Measurements from ENCODE around the gene KCNQ2.

The KCNQ2 gene

DNA sequence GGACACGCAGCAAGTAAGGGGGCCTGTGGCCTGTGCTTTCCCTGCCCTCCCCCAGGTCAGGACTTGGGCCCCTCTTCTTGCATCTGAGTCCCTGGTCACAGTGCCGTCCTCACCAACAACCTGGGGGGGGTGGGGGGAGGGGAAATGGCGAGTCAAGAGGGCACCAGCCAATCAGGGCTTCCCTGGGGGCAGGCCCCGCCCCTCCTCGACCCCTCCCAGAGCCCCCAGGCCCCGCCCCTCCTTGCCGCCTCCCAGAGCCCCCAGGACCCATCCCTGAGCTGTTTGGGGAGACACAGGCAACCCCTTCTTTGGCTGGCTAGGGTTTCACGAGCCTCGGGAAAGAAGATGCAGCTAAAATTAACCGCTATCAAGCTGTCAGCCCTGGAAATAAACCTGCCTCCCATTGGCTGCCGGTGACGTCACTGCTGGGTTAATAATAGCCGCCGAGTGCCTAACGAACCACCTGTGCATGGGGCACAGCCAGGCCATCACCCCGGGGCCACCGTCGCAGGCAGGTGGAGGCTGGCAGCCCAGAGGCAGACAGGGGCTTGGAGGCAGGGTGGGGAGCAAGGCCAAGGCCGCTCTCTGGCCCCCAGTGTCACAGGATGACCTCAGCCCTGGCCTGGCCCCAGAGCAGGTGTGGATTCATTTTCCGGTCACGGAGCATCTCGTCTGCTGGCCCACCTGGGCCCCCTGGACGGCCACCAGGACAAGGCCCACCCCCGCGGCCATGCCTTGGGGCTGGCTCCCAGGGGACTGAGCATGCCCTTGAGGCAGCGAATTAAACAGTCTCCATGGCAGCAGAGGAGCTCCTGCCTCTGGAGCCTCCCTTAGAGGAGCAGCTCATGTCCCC, 29.6 kb upstream of the KCNQ2 start:
- no peak for DNase-seq

DNA sequence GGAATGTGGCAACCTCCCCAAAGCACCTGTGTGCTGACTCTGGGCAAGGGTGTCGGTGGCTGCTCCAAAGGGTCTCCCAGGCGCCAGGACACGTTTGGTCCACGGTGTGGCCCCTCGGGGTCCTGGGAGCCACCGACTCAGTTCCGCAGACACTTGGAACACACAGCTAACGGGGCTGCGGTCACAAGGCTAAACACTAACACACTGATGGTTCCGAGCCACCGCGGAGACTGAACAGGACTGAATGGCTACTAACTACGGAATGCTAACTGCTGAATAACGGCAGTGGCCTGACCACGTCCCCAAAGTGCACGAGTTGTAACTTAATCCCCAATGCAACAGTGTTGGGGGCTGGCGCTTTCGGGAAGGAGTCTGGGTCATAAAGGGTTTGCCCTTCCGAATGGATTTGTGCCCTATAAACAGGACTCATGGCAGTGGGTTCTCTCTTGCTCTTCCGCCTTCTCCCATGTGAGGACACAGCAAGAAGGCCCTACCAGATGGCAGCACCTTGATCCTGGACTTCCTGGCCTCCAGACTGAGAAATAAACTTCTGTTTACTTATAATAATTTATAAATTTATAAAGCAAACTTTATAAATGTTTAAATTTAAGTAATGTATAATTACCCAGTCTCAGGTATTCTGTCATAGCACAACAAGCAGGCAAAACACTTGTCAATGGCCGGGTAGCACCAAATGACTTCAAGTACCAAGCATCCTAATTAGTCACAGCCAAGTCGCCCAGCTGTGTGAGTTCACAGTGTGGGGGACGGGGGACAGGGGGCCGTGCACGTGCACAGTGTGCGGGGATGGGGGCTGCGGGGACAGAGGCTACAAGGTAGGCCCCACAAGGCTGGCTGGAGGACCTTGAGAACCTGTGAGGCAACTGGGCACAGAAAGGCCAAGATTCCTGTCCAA, 28.7 kb upstream of the KCNQ2 start:
- DNase-seq, result no peak

DNA sequence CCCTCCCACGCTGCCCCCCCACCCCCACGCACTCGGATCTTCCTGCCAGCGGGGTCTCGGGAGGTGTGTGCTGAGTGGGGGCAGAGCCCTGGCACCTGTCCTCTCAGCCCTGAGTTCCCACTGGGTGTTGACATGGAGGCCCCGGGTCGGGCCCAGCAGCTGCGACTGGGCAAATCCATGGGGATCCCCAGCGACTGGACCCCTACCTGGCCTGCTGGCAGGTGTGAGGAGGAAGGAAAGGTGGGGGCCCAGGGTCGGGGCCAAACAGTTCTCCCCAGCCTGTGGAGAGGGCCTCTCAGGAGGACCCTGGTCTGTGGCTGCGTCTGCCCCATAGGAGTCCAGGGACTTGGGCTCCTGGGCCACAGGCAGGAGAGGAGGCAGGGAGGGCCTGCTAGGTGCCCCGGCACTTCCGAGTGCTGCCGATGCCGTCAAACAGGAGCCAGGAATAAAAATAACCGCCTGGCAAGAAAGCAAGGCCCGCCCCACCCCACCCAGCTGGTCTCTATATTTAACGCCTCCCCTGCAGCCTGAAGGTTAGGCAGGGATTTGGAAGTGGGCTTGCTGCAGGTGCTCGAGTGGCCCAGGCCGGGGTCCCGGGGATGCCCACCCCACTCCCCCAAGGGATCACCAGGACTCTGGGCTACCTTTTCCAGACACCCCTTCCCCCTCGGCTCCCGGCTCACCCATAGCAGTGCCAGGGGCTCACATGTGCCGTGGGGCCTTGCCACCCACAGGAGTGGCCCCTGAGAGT, 27.9 kb upstream of the KCNQ2 start:
- DNase-seq, result no peak

DNA sequence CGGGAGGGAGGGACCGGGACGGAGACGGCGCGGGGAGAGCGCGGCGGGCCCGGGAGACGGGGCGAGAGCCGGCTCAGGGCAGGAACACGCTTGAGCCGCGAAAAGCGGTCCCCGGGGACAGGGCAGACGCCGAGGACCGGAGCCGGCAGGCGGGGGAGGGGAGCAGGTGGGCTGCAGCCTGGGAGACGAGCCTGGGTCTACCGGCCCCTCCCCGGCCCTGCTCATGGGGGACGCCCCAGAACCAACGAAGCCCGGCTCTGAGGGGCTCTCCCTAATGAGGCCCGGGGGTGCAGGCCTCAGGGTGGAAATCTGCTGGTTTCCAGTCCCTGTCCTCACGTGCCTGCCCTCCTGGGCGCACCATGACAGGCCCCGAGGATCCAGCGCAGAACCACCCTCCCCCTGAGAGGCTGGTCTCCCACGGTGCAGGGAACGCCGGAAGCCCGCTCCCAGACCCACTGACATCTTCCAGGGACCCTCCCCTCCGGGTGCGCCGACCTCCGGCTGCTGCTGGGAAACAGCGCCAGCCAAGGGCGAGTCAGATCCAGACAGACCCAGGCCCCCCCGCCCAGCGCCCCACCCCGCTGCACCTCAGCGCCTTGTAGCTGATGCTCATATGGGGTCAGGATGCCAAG, 27.0 kb upstream of the KCNQ2 start:
- no peak for DNase-seq

DNA sequence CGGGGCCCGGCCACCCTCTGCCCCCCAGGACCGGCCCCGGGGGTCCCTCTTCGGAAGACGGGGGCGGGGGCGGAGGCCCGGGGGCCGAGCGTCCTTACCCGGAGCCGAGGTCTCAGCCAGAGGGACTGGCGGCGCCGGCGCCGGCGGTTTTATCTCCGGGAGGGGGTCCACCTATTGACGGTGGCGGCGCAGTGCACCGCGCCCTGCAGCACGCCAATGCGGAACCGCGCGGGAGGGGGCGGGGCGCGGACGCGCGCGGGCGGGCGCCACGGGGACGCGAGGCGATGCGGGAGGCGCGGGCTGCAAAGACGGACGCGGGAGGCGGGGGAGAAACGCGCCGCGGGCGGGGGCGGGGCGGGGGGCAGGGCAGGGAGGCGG, 26.5 kb upstream of the KCNQ2 start, which contains the start of gene EEF1A2:
EEF1A2 (minus strand) TSS at position 124 of the 378 bp plus-strand sequence. CDS start 1,320 bp downstream, outside the sequence.
- no peak for DNase-seq

DNA sequence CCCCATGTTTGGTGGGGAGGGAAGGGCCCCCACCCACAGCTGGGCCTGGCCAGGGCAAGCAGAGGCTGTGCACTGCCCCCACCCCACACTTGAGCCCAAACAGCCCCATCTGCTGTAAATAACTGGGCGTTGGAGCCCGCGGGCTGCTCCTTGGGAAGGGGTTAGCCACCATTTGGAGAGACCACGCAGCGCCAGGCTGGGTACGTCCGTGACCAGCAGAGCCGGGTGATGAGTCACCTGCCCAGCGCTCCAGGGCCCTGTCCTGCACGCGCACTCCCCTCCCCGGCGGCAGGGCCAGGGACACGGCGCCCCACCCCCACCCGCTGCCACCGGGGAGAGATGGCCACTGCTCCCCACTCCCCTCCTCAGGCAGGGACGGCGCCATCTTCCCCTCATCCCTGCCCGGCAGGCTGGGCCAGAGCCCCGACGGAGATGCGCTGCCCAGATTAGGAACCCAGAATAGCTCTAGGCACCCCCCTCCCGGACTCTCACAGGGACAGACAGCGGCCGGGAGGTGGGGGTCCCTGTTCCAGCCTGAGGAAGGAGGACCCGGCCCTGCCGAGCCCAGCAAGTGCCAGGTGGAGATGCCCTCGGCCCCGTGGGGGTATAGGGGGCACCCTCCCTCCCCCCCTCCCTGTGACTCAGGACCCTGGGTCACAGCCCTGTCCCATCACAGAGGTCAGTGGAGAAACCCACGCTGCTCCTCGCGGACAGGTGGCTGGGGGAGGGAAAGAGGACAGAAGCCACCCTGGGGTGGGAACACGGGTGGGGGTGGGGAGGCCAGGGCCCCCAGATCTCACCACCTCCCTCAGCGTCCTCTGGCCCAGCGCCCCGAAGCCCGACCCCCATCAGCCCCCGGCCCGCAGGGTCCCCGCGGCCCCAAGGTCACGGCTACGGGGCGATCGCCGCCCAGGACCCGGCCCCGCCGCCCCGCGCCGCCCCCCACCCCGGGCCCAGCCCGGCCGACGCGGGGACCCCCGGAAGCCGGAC, 25.8 kb upstream of the KCNQ2 start:
- no peak for DNase-seq

DNA sequence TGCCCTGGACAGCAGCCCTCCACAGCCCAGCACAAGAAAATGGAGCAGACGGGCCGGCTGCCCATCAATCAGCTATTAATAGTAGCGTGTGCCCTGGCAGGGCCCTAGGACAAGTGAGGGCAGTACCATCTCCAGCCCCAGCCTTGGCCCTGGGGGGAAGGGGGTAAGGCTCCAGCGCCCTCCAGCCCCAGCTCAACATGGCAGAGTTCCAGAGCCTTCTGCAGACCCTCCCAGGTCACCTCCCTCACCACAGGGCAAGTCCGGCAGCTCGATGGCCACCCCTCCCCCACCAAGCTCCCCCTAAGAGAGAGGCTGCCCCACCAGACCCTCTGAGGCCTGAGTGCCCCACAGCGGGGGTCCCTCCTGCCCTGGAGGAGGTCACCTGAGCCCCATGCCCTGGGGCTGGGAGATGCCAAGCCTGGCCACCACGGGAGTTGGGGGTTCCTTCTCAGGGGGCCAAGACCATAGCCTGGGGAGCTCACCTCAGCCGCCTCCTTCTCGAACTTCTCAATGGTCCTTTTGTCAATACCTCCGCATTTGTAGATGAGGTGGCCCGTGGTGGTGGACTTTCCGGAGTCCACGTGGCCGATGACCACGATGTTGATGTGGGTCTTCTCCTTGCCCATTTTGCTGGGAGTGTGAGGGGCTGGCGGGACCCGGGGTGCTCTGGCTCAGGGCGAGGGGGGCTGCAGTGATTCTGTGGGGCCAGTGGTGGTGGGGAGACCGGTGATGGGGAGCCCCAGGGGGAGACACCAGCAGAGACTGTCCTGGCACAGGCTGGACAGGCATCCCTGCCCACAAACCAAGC, 24.9 kb upstream of the KCNQ2 start:
- no peak for DNase-seq

DNA sequence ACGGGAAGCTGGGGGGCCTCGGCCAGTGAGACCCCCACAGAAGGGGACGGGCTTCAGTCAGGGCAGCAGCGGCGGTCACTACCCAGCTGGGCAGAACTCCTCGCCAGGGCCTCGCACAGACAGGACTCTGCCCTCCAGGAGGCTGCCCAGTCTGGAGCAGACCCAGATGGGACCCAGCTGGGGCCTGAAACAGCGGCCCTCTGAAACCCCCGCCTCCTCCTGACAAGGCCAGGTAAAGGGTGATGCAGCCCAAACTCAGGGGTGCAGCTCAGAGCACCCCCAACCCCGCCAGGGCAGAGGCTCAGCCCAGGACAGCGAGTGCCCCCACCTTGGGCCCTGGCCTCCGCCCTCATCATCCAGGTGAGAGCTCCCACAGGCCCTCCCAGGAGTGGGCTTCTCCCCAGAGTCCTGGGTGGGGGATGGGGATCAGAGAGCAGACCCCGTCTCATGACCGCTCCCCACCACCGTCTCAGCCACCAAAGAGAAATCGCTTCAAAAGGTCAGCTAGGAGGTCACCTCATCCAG, 24.2 kb upstream of the KCNQ2 start:
- DNase-seq, result no peak

DNA sequence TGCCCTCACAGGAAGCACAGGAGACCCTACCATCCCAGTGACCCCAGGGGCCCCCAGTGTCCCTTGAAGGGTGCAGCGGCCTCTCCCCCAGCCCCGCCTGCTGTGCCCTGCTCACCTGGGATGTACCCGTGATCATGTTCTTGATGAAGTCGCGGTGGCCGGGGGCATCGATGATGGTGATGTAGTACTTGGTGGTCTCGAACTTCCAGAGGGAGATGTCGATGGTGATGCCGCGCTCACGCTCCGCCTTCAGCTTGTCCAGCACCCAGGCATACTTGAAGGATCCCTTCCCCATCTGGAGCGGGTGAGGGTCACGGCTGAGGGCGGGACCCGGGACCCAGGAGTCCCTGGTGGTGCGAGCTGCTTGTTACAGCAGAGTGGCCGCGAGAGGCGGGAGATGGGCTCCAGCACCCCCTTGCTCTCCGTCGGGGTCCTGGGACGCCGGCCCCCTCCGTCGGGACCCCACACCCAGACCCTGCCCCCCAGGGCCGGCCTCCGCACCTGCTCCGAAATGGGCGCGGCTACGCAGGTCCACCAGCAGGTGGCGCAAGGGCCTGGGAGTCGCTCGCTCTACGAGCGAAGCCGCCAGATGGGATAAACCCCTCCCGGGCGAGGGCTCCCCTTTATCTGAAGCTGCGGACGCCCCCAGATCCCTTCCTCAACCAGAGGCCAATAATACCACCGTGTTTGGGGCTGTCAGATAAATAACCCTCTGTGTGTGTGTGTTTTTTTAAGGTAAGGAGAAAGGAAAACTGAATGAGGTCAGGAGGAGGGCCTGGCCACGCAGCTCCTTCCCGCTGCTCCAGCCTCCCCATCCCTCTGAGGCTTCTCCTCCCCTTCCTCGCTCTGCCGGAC, 23.5 kb upstream of the KCNQ2 start:
- DNase-seq, result no peak

DNA sequence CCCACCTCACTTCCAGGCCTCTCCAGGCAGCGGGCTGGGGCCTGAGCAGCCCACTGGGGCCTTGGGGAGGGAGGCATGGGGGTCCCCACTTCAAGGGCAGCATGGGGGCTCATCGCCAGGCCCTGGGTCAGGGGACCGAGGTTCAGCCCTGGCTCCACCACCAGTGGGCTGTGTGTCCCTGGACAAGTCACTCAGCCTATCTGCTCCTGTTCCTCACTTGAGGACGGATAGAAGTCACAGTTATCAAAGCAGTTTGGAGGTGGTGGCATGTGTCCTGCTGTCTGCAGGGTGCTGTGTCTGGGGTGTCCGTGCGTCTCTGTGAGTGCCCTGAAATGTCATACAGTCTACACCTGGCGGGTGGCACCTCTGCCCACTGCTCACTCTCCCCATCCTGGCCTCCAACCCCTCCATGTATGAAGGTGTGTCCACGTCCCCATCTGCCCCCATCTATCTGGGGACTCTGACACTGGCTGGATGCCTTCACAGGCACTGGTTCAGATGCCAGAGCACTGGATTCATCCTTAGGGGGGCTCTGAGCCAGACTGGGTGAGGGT, 22.8 kb upstream of the KCNQ2 start:
- DNase-seq, result no peak

DNA sequence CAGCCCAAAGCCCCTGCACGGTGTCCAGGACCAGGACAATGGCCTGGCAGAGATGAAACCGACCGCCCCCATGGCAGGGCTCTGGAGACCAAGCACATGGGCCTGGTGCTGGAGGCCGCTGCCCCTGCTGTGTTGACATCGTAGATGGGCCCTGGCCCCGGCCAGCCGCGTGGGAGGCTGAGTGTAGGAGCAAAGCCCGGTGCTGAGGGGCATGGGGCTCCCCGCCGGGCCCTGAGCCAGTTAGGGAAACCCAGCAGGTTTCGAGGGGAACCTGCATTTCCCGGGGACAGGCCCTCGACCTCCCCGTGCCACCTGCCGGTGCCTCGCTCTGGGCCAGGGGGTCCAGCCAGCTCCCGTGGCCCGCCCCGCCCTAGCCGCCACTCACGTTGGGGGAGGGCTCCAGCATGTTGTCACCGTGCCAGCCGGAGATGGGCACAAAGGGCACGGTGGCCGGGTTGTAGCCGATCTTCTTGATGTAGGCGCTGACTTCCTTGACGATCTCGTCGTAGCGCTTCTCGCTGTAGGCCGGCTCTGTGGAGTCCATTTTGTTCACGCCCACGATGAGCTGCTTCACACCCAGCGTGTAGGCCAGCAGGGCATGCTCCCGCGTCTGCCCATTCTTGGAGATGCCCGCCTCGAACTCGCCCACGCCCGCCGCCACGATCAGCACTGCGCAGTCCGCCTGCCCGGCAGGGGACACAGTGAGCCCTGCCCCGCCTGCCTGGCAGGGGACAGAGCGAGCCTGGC, 22.1 kb upstream of the KCNQ2 start:
- no peak for DNase-seq

DNA sequence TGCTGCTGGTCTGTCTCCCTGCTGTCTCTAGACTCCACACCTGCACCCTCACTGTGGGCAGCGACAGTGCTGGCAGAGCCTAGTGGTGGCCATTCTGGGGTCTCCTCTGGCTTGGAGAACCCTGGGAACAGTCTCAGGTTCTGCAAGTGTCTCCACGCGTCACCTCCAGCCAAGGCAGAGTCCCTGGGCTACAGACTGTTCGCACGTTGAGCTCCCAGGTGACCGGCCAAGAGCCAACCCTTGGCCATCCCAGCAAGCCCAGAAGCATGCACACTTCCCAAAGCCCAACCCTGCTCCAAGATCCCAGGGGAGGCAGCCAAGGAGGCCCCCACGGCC, 21.6 kb upstream of the KCNQ2 start:
- DNase-seq, result no peak

DNA sequence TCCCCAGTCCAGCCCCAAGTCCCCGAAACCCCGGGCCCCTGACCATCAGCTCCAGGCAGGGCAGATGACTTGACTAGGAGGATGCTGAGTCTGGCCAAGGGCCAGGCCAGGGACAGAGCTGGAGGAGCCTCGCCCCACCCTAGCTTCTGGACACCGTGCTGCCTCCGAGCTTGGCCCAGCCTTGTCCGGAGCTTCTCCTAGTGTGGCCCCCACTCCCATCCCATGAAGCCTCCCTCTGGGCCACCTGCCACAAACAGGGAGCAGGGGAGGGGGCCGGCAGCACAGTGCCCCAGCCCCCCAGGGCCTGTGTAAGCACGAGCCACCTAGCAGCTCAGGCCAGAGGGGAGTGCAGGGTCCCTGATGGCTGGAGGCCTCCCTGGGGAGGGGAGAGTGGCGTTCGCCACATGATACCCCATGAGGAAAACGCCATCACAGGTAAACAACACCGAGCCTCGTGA, 21.1 kb upstream of the KCNQ2 start:
- DNase-seq, result no peak

DNA sequence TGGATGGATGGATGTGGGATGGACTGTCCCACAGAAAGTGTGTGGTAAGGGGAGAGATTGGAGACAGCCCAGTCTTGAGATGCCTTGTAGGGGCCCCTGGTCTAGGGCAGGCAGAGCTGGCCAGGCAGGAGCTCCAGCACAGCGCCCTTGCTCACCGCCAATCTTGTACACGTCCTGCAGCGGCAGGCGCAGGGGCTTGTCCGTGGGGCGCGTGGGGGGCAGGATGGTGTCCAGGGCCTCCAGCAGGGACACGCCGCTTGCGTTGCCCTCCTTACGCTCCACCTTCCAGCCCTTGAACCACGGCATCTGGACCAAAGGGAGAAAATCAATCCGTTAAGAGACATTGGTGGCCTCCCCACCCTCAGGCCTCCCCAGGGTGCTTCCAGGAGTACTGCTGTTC, 20.5 kb upstream of the KCNQ2 start:
- no peak for DNase-seq

DNA sequence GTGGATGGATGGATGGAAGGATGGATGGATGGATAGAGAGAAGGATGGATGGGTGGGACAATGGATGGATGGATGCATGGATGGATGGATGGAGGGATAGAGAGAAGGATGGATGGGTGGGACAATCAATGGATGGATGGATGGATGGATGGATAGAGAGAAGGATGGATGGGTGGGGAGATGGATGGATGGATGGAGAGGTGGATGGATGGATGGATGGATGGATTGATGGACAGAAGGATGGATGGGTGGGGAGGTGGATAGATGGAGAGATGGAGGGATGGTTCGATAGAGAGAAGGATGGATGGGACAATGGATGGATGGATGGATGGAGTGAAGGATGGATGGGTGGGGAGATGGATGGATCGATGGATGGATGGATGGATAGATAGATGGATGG, 20.1 kb upstream of the KCNQ2 start:
- DNase-seq, result no peak

DNA sequence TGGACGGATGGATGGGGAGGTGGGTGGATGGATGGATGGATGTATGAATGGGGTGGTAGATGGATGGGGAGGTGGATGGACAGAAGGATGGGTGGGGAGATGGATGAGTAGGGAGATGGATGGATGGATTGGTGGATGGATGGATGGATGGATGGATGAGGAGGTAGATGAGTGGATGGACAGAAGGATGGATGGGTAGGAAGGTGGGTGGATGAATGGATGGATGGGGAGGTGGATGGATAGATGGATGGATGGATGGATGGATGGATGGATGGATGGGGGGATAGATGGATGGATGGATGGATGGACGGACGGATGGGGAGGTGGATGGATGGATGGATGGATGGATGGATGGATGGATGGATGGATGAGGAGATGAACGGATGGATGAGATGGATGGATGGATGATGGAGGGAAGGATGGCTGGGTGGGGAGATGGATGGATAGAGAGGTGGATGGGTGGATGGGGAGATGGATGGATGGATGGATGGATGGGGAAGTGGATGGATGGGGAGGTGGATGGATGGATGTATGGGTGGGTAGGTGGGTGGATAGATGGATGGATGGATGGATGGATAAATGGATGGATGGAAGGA, 19.3 kb upstream of the KCNQ2 start:
- no peak for DNase-seq

DNA sequence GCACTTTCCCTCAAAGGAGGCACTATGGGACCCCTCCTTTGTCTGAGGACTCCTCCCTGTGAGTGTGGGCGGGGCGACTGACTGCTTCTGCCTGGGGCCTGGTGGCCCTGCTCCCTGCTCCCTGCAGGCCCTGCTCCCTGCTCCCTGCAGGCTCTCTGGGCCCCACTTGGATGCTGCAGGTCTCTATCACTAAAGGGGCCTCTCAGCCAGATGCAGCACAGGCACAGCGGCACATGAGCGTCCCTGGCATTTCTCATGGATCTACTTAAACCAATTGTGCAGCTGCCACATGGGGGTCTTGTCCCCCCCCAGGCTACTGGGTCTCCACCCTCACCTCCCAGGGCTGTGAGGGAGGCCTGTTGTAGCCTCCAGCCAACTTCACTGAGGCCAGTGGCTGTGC, 18.6 kb upstream of the KCNQ2 start:
- DNase-seq, result no peak

DNA sequence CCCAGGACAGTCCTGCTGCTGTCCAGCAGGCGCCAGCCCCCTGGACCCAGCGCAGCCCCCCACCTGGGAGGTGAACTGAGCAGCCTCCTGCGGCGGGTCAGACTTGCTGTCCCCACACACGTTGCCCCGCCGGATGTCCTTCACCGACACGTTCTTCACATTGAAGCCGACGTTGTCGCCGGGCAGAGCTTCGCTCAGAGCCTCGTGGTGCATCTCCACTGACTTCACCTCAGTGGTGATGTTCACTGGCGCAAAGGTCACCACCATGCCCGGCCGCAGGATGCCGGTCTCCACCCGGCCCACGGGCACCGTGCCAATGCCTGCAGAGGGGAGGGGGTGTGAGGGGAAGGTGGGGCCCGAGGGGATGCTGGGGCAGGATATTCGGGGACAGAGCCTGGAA, 18.0 kb upstream of the KCNQ2 start:
- no peak for DNase-seq
